GM23338 (cell line): ENCODE measurements around the gene SPHK1.

Experiments
- CREB1 ChIP-seq: fragments of 250-450 bp; sonication (Bioruptor Pico); IDR thresholded peaks from 2 replicates; pipeline ENCODE4 v1.5.0; 2020; ENCODE audit warnings: low read depth, mild to moderate bottlenecking, moderate library complexity
- EZH2 ChIP-seq: fragments of 200-600 bp; sonication (generic); IDR thresholded peaks from one replicate; pipeline ENCODE4 v1.8.0; 2017; ENCODE audit warnings: antibody characterized with exemption, mild to moderate bottlenecking, low read depth; ENCODE audit not compliant: unreplicated experiment
- EZH2phosphoT487 ChIP-seq: fragments of 200-600 bp; sonication (generic); IDR thresholded peaks from one replicate; pipeline ENCODE4 v1.8.1; 2018; ENCODE audit warnings: antibody characterized with exemption; ENCODE audit not compliant: unreplicated experiment
- JUNB ChIP-seq: IDR thresholded peaks from one replicate; pipeline ENCODE4 v1.6.1; 2016; ENCODE audit warnings: antibody characterized with exemption; ENCODE audit not compliant: unreplicated experiment
- NANOG ChIP-seq: IDR thresholded peaks from 2 replicates; pipeline ENCODE4 v1.6.1; 2016; ENCODE audit warnings: antibody characterized with exemption, borderline replicate concordance
- POLR2AphosphoS5 ChIP-seq: IDR thresholded peaks from 2 replicates; pipeline ENCODE4 v1.6.1; 2016; ENCODE audit warnings: antibody characterized with exemption, low read depth
- STAT1 ChIP-seq: IDR thresholded peaks from one replicate; pipeline ENCODE4 v1.6.1; 2016; ENCODE audit warnings: antibody characterized with exemption; ENCODE audit not compliant: unreplicated experiment
- ZNF114 ChIP-seq: fragments of 250-450 bp; sonication (Bioruptor Pico); IDR thresholded peaks from 2 replicates; pipeline ENCODE4 v1.5.0; 2020; ENCODE audit warnings: mild to moderate bottlenecking, moderate library complexity
- TF ChIP-seq, protein P1 (sequence below), 2 experiments: fragments of 200-600 bp in 1 of 2; sonication (generic) in 1 of 2; conservative IDR thresholded peaks; 2 replicates each; pipeline versions ENCODE4 v1.5.1 to v1.6.1; 2016 to 2017; ENCODE audit warnings: antibody characterized with exemption in 2 of 2, low read depth in 2 of 2, mild to moderate bottlenecking in 2 of 2, moderate library complexity in 1 of 2
- TF ChIP-seq, protein P2 (sequence below): IDR thresholded peaks from one replicate; pipeline ENCODE4 v1.6.1; 2018; ENCODE audit warnings: antibody characterized with exemption; ENCODE audit not compliant: unreplicated experiment
- TF ChIP-seq, protein P3 (sequence below): IDR thresholded peaks from 2 replicates; pipeline ENCODE4 v1.6.1; 2016; ENCODE audit warnings: antibody characterized with exemption

DNA sequence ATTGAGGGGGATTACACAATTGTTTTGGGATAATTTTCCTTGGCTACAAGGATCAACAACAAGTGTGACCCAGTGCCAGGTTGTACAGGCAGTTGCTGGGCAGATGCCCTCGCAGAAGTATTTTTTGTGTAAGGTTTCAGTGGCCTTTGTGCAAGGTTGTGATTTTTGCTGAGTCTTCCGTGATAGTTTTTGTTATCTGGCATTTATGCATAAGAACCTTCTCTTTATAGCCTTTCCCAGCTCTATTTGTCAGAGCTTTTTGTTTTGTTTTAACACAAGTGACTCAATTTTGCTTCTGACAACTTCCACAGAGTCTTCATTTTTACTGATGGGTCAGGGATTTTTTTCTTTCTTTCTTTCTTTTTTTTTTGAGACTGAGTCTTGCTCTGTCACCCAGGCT is 23.9 kb upstream of the SPHK1 start:
- no peak for TF ChIP-seq POLR2AphosphoS5
- TF ChIP-seq, protein P1, sequence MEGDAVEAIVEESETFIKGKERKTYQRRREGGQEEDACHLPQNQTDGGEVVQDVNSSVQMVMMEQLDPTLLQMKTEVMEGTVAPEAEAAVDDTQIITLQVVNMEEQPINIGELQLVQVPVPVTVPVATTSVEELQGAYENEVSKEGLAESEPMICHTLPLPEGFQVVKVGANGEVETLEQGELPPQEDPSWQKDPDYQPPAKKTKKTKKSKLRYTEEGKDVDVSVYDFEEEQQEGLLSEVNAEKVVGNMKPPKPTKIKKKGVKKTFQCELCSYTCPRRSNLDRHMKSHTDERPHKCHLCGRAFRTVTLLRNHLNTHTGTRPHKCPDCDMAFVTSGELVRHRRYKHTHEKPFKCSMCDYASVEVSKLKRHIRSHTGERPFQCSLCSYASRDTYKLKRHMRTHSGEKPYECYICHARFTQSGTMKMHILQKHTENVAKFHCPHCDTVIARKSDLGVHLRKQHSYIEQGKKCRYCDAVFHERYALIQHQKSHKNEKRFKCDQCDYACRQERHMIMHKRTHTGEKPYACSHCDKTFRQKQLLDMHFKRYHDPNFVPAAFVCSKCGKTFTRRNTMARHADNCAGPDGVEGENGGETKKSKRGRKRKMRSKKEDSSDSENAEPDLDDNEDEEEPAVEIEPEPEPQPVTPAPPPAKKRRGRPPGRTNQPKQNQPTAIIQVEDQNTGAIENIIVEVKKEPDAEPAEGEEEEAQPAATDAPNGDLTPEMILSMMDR (conservative IDR thresholded peaks at IDR 0.05; ENCODE audit: low read depth in 2 of 2), result no peak
- TF ChIP-seq, protein P2, sequence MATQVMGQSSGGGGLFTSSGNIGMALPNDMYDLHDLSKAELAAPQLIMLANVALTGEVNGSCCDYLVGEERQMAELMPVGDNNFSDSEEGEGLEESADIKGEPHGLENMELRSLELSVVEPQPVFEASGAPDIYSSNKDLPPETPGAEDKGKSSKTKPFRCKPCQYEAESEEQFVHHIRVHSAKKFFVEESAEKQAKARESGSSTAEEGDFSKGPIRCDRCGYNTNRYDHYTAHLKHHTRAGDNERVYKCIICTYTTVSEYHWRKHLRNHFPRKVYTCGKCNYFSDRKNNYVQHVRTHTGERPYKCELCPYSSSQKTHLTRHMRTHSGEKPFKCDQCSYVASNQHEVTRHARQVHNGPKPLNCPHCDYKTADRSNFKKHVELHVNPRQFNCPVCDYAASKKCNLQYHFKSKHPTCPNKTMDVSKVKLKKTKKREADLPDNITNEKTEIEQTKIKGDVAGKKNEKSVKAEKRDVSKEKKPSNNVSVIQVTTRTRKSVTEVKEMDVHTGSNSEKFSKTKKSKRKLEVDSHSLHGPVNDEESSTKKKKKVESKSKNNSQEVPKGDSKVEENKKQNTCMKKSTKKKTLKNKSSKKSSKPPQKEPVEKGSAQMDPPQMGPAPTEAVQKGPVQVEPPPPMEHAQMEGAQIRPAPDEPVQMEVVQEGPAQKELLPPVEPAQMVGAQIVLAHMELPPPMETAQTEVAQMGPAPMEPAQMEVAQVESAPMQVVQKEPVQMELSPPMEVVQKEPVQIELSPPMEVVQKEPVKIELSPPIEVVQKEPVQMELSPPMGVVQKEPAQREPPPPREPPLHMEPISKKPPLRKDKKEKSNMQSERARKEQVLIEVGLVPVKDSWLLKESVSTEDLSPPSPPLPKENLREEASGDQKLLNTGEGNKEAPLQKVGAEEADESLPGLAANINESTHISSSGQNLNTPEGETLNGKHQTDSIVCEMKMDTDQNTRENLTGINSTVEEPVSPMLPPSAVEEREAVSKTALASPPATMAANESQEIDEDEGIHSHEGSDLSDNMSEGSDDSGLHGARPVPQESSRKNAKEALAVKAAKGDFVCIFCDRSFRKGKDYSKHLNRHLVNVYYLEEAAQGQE, result no peak
- no peak for TF ChIP-seq NANOG
- TF ChIP-seq EZH2, result no peak
- TF ChIP-seq CREB1 (CRISPR knock-in tag), result no peak
- TF ChIP-seq, protein P3, sequence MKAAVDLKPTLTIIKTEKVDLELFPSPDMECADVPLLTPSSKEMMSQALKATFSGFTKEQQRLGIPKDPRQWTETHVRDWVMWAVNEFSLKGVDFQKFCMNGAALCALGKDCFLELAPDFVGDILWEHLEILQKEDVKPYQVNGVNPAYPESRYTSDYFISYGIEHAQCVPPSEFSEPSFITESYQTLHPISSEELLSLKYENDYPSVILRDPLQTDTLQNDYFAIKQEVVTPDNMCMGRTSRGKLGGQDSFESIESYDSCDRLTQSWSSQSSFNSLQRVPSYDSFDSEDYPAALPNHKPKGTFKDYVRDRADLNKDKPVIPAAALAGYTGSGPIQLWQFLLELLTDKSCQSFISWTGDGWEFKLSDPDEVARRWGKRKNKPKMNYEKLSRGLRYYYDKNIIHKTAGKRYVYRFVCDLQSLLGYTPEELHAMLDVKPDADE, result no peak
- TF ChIP-seq JUNB, result no peak
- no peak for TF ChIP-seq ZNF114 (CRISPR knock-in tag)
- TF ChIP-seq STAT1, result no peak
- no peak for TF ChIP-seq EZH2phosphoT487
